ENCODE measurements around the gene LSM14B.

LSM14B gene

GRCh38 chr20:62137092-62137384 is 14.8 kb downstream of the LSM14B start:
- Histone ChIP-seq H3K27me3 (ENCODE audit: control insufficient read depth, insufficient read depth, low read length) (no peaks in the 10 kb centered on the region), H3K9me3 (ENCODE audit: control insufficient read depth, low read length) (no peaks in the 10 kb centered on the region), H3K4me3 (ENCODE audit: low read length) (no peak overlapping the region), H3K4me1 (ENCODE audit: control insufficient read depth, insufficient read depth, low read length) (peaks cover 11% of the 10 kb centered on the region), H3K36me3 (ENCODE audit: control insufficient read depth, insufficient read depth, low read length) (peaks cover 15% of the 10 kb centered on the region), H3K9ac (ENCODE audit: low read length) (no peak overlapping the region)

- no peak overlapping the region for H3K4me3 ChIP-seq (ENCODE audit: low read length)
- H3K4me1 ChIP-seq (ENCODE audit: control insufficient read depth, insufficient read depth, low read length) = peaks cover 12% of the 10 kb centered on the region
- H3K9ac ChIP-seq (ENCODE audit: low read length) = no peak overlapping the region
- no peaks in the 10 kb centered on the region for H3K27me3 ChIP-seq (ENCODE audit: control insufficient read depth, insufficient read depth, low read length)
- H3K9me3 ChIP-seq (ENCODE audit: control insufficient read depth, low read length) = no peaks in the 10 kb centered on the region
- H3K36me3 ChIP-seq (ENCODE audit: control insufficient read depth, insufficient read depth, low read length) = peaks cover 9% of the 10 kb centered on the region
Observed at GRCh38 chr20:62137478-62138203, 15.4 kb downstream of the LSM14B start.

- Histone ChIP-seq H3K9ac (ENCODE audit: low read length) (no peak overlapping the region), H3K4me1 (ENCODE audit: control insufficient read depth, insufficient read depth, low read length) (peaks cover 12% of the 10 kb centered on the region), H3K36me3 (ENCODE audit: control insufficient read depth, insufficient read depth, low read length) (peaks cover 9% of the 10 kb centered on the region), H3K4me3 (ENCODE audit: low read length) (no peak overlapping the region), H3K27me3 (ENCODE audit: control insufficient read depth, insufficient read depth, low read length) (no peaks in the 10 kb centered on the region), H3K9me3 (ENCODE audit: control insufficient read depth, low read length) (no peaks in the 10 kb centered on the region)
Observed at GRCh38 chr20:62138204-62138543, 15.9 kb downstream of the LSM14B start.

- no peak overlapping the region for H3K4me3 ChIP-seq (ENCODE audit: low read length)
- H3K27me3 ChIP-seq (ENCODE audit: control insufficient read depth, insufficient read depth, low read length) = no peaks in the 10 kb centered on the region
- no peaks in the 10 kb centered on the region for H3K9me3 ChIP-seq (ENCODE audit: control insufficient read depth, low read length)
- H3K36me3 ChIP-seq (ENCODE audit: control insufficient read depth, insufficient read depth, low read length) = peaks cover 9% of the 10 kb centered on the region
- H3K9ac ChIP-seq (ENCODE audit: low read length) = no peak overlapping the region
- peaks cover 12% of the 10 kb centered on the region for H3K4me1 ChIP-seq (ENCODE audit: control insufficient read depth, insufficient read depth, low read length)
Observed at GRCh38 chr20:62138912-62139311, 16.6 kb downstream of the LSM14B start.

- Histone ChIP-seq H3K4me1 (ENCODE audit: control insufficient read depth, insufficient read depth, low read length) (peaks cover 13% of the 10 kb centered on the region), H3K36me3 (ENCODE audit: control insufficient read depth, insufficient read depth, low read length) (peaks cover 9% of the 10 kb centered on the region), H3K9me3 (ENCODE audit: control insufficient read depth, low read length) (no peaks in the 10 kb centered on the region), H3K4me3 (ENCODE audit: low read length) (no peak overlapping the region), H3K27me3 (ENCODE audit: control insufficient read depth, insufficient read depth, low read length) (no peaks in the 10 kb centered on the region), H3K9ac (ENCODE audit: low read length) (no peak overlapping the region)
Observed at GRCh38 chr20:62139636-62140035, 17.4 kb downstream of the LSM14B start.

GRCh38 chr20:62141043-62141396 is 18.7 kb downstream of the LSM14B start:
- Histone ChIP-seq H3K4me3 (ENCODE audit: low read length) (no peak overlapping the region), H3K9ac (ENCODE audit: low read length) (peak overlapping the region; percentile 70), H3K9me3 (ENCODE audit: control insufficient read depth, low read length) (no peaks in the 10 kb centered on the region), H3K36me3 (ENCODE audit: control insufficient read depth, insufficient read depth, low read length) (peaks cover 9% of the 10 kb centered on the region), H3K27me3 (ENCODE audit: control insufficient read depth, insufficient read depth, low read length) (no peaks in the 10 kb centered on the region), H3K4me1 (ENCODE audit: control insufficient read depth, insufficient read depth, low read length) (peaks cover 19% of the 10 kb centered on the region)

DNA sequence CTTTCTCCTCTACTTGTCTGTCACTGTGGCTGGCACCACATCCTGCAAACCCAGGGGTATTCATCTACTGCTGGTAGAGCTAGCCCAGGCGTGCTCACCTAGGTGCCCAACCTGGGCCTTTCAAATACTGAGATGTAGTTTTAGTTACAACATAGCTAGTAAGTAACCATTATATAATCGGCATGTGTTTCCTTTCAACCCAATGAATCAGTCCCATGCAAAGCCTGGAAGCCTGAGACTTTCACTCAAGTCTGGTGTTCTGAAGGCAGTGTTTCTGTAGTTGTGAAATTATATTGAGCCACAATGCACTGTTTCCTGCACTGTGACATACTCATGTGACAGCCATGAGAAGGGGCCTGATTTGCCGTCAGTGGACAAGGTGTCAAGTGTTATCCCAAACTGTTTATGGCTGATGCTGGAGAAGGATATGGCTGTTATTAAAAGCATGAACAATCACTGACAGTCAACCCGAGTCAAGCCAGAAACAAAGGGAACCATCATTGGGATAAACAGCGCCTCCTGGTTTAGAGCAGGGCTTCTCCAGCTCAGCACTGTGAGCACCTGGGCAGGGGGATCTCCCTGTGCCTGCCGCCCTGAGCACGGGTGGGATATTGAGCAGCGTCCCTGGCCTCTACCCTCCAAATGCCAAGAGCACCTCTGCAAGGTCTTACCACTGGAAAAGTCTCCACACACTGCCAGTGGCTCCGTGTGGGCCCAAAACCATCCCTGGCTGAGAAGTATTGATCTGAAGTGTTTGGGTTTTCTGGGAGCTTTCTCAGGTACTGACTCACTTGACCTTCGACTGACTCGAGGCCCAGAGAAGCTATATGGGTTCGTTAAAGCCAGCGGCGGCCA is 19.3 kb downstream of the LSM14B start:
- Histone ChIP-seq H3K9ac (ENCODE audit: low read length) (peak overlapping the region; percentile 70), H3K4me3 (ENCODE audit: low read length) (peak overlapping the region; percentile 39), H3K27me3 (ENCODE audit: control insufficient read depth, insufficient read depth, low read length) (no peaks in the 10 kb centered on the region), H3K9me3 (ENCODE audit: control insufficient read depth, low read length) (no peaks in the 10 kb centered on the region), H3K4me1 (ENCODE audit: control insufficient read depth, insufficient read depth, low read length) (peaks cover 19% of the 10 kb centered on the region), H3K36me3 (ENCODE audit: control insufficient read depth, insufficient read depth, low read length) (peaks cover 9% of the 10 kb centered on the region)

- H3K4me3 ChIP-seq (ENCODE audit: low read length) = peak overlapping the region; percentile 39
- no peaks in the 10 kb centered on the region for H3K27me3 ChIP-seq (ENCODE audit: control insufficient read depth, insufficient read depth, low read length)
- peaks cover 19% of the 10 kb centered on the region for H3K4me1 ChIP-seq (ENCODE audit: control insufficient read depth, insufficient read depth, low read length)
- no peaks in the 10 kb centered on the region for H3K9me3 ChIP-seq (ENCODE audit: control insufficient read depth, low read length)
- peak overlapping the region; percentile 70 for H3K9ac ChIP-seq (ENCODE audit: low read length)
- peaks cover 9% of the 10 kb centered on the region for H3K36me3 ChIP-seq (ENCODE audit: control insufficient read depth, insufficient read depth, low read length)
Observed at GRCh38 chr20:62142252-62143080, 20.2 kb downstream of the LSM14B start.

GRCh38 chr20:62143081-62143956 is 21.0 kb downstream of the LSM14B start, which contains the start of the genes PSMA7 and SS18L1:
Gene PSMA7, minus strand, starts transcription at chr20:62143394. Its CDS starts 91 bp downstream, at chr20:62143303.
Gene SS18L1, plus strand, starts transcription at chr20:62143769. Its CDS starts 52 bp downstream, at chr20:62143821.
- H3K9me3 ChIP-seq (ENCODE audit: control insufficient read depth, low read length) = no peaks in the 10 kb centered on the region

DNA sequence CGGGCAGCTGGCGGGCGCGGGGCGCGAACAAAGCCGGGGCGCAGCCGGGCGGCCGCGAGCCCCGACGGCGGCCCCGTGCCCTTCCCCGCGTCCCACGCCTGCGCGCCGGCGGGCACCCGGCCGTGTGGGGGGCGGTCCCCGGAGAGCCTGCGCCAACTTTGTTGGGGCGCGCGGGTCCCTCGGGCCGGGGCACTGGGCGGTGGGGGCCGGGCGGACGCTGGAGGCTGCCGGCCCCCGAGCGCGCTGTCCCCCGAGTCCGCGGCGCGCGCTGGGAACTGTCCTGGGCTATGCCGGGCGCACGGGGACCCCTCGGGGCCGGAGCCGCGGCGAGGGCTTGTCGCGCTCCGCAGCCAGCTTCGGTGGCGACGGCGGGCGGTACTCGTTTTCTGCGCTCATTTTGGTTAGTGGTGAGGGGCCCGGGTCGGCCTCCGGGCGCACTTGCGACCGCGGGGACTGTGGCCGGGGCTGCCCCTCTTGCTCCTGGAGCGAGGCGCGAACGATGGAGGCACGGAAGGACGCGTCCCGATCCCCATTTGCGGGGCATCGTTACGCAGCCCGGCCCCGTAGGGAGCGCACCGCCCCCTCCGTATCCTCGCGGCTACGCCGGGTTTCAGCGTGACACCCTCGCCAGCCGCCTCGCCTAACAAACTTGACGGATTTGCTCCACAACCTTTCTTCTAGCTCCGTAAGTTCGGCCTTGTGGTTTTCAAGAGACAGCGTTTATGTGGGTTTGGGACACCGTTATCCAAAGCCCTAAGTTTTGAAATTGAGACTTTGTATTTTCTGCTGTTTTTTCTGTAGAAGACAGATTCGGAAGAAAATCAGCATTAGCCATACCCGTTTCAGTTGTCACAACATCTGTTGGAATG is 21.9 kb downstream of the LSM14B start:
- Histone ChIP-seq H3K4me1 (ENCODE audit: control insufficient read depth, insufficient read depth, low read length) (peaks cover 19% of the 10 kb centered on the region), H3K36me3 (ENCODE audit: control insufficient read depth, insufficient read depth, low read length) (no peaks in the 10 kb centered on the region), H3K9ac (ENCODE audit: low read length) (peak overlapping the region; percentile 55), H3K4me3 (ENCODE audit: low read length) (no peak overlapping the region), H3K27me3 (ENCODE audit: control insufficient read depth, insufficient read depth, low read length) (no peaks in the 10 kb centered on the region), H3K9me3 (ENCODE audit: control insufficient read depth, low read length) (no peaks in the 10 kb centered on the region)

More at GRCh38 chr20:62143081-62143956, 21.0 kb downstream of the LSM14B start, which contains the start of the genes PSMA7 and SS18L1:
- Histone ChIP-seq H3K9ac (ENCODE audit: low read length) (peak within 1 kb of the TSS; percentile 70), H3K36me3 (ENCODE audit: control insufficient read depth, insufficient read depth, low read length) (peaks cover under 1% of the 10 kb centered on the region), H3K27me3 (ENCODE audit: control insufficient read depth, insufficient read depth, low read length) (no peaks in the 10 kb centered on the region), H3K4me3 (ENCODE audit: low read length) (peak within 1 kb of the TSS; percentile 39), H3K4me1 (ENCODE audit: control insufficient read depth, insufficient read depth, low read length) (peaks cover 19% of the 10 kb centered on the region)
